Lower lobe of right lung (tissue), 2 donors: Measurements from ENCODE around the gene ZNF280D. TPM values are rescaled to one million over a fixed set of nuclear protein-coding genes. Genes with fewer than 3 reads are reported as not detected.
"Not testable (repeated sequence)": the region's sequence is repeated elsewhere in the genome, so short reads cannot be mapped to it uniquely, and the experiment has no call there.

Experiments
- ATAC-seq, 2 donors: fragments of 200-7000 bp; cut with Tn5 transposase; one replicate each; pipeline ENCODE4 v1.9.1; 2020 to 2022; ENCODE audit warnings: mild to moderate bottlenecking in 2 of 2, moderate library complexity in 2 of 2
- DNase-seq: peaks from one replicate; pipeline ENCODE4 v3.0.0-alpha.2; 2020
- H3K27ac ChIP-seq: fragments of 200-600 bp; one replicate; pipeline ENCODE4 v1.8.0; 2022
- H3K27me3 ChIP-seq: fragments of 200-600 bp; one replicate; pipeline ENCODE4 v1.8.0; 2022; ENCODE audit warnings: low read depth
- H3K36me3 ChIP-seq: fragments of 200-600 bp; one replicate; pipeline ENCODE4 v1.8.0; 2022; ENCODE audit warnings: mild to moderate bottlenecking
- H3K4me1 ChIP-seq: fragments of 200-600 bp; one replicate; pipeline ENCODE4 v1.8.0; 2022
- H3K4me3 ChIP-seq: fragments of 200-600 bp; one replicate; pipeline ENCODE4 v1.8.0; 2022; ENCODE audit warnings: mild to moderate bottlenecking
- H3K9me3 ChIP-seq: fragments of 200-600 bp; one replicate; pipeline ENCODE4 v1.8.0; 2022
- intact Hi-C: fragments of 100-400 bp; cut with DNase I; formaldehyde crosslinking; loops from one replicate; pipeline ENCODE4 v1.11.0; 2022
- total RNA-seq: library from RNA; stranded (reverse); fragmentation: NEBNext Ultra II Directional; extraction: Animal tissue kit (Norgen Biotek cat#: 25700); gene quantifications from one replicate; pipeline ENCODE4 v1.2.1, GENCODE V29; 2021
- TF ChIP-seq, protein P1 (sequence below): fragments of 200-600 bp; IDR thresholded peaks from one replicate; pipeline ENCODE4 v1.8.0; 2022; ENCODE audit warnings: antibody characterized with exemption, mild to moderate bottlenecking
- donor health status: DM: no; HTN: yes; CAD: no; lungs with severe emphysema.

Gene ZNF280D
- total RNA-seq, 1 donor from 2014 or later, result 57.1 TPM

DNA sequence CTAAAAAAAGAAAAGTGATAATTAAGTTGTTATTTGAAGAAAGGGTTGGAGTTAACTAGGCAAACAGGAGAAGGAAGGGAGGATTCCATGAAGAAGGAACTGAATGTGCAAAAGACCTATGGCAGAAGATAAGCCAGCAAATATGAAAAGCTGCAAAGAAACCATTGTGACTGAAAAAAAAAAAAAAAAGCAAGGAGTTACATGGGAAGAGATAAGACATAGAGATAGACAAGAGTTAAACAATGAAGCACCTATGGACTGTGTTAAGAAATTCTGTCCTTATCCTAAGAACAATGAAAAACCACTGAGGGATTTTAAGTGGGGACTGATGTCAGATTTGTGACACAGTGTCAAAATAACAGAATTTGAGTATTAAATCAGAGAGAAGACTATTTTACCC, 17.0 kb downstream of the ZNF280D start:
- Histone ChIP-seq H3K27me3 (no peaks in the 10 kb centered on the region), H3K27ac (no peak overlapping the region), H3K4me1 (peaks cover 13% of the 10 kb centered on the region), H3K36me3 (no peaks in the 10 kb centered on the region), H3K9me3 (no peaks in the 10 kb centered on the region), H3K4me3 (no peak overlapping the region)
- TF ChIP-seq, protein P1, sequence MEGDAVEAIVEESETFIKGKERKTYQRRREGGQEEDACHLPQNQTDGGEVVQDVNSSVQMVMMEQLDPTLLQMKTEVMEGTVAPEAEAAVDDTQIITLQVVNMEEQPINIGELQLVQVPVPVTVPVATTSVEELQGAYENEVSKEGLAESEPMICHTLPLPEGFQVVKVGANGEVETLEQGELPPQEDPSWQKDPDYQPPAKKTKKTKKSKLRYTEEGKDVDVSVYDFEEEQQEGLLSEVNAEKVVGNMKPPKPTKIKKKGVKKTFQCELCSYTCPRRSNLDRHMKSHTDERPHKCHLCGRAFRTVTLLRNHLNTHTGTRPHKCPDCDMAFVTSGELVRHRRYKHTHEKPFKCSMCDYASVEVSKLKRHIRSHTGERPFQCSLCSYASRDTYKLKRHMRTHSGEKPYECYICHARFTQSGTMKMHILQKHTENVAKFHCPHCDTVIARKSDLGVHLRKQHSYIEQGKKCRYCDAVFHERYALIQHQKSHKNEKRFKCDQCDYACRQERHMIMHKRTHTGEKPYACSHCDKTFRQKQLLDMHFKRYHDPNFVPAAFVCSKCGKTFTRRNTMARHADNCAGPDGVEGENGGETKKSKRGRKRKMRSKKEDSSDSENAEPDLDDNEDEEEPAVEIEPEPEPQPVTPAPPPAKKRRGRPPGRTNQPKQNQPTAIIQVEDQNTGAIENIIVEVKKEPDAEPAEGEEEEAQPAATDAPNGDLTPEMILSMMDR, result no peak
- DNase-seq, result no peak
- ATAC-seq, result no peak
- intact Hi-C loops, result no loop called here

DNA sequence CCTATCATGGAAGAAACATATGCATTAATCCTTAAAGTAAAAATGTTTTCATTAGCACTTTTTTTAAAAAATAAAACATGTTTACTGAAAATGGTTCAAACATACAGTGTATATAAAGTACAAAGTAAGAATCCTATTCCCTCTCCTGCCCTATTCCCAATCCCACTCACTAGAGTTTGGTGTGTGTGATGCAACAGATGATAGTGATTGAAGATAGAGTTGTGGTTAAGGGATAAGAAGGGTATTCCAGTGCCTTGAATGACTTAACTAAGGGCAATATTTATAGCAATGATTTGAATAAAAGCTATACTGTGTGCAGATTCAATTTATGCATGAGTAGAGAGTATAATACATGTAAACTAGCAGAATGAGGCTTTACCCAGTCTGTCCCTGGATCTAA, 18.1 kb downstream of the ZNF280D start:
- intact Hi-C loops, result no loop called here
- no peaks in the 10 kb centered on the region for H3K9me3 ChIP-seq

DNA sequence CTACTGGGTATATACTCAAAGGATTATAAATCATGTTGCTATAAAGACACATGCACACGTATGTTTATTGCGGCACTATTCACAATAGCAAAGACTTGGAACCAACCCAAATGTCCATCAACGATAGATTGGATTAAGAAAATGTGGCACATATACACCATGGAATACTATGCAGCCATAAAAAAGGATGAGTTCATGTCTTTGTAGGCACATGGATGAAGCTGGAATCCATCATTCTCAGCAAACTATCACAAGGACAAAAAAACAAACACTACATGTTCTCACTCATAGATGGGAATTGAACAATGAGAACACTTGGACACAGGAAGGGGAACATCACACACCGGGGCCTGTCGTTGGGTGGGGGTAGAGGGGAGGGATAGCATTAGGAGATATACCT, 23.8 kb downstream of the ZNF280D start:
- H3K9me3 ChIP-seq, intact Hi-C loops: not testable (repeated sequence)

More for the DNA sequence above, 18.1 kb downstream of the ZNF280D start:
- TF ChIP-seq, protein P1, result no peak
- no peak overlapping the region for H3K4me3 ChIP-seq
- no peaks in the 10 kb centered on the region for H3K36me3 ChIP-seq
- no peaks in the 10 kb centered on the region for H3K27me3 ChIP-seq
- no peak overlapping the region for H3K27ac ChIP-seq
- DNase-seq, result no peak
- peaks cover 13% of the 10 kb centered on the region for H3K4me1 ChIP-seq
- no peak for ATAC-seq

DNA sequence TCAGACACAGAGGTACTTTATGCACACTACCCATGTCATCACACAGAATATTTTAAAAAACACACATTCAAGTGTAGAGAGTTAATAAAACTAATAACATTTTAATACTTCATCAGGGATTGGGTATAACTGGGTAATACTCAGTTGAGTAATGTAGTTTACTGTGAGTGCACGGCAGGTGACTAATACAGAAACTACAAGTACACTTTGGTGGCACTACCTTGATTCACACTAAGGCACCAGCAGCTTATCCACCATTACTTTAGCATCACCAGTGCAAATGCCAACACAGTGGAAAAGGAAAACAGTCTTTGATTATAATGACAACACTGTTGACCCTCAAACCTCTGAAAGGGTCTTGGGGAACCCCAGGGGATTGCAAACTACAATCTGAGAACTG, 33.6 kb downstream of the ZNF280D start:
- intact Hi-C loops, result no loop called here
- no peak overlapping the region for H3K27ac ChIP-seq
- ATAC-seq (no peak), DNase-seq (no peak)
- no peaks in the 10 kb centered on the region for H3K27me3 ChIP-seq
- no peak overlapping the region for H3K4me3 ChIP-seq
- no peaks in the 10 kb centered on the region for H3K4me1 ChIP-seq
- TF ChIP-seq, protein P1, result no peak
- peaks cover 54% of the 10 kb centered on the region for H3K36me3 ChIP-seq
- H3K9me3 ChIP-seq, result no peaks in the 10 kb centered on the region

More for the DNA sequence above, 23.8 kb downstream of the ZNF280D start:
- peaks cover 16% of the 10 kb centered on the region for H3K36me3 ChIP-seq
- H3K4me1 ChIP-seq, H3K27ac ChIP-seq, H3K4me3 ChIP-seq, H3K27me3 ChIP-seq, ATAC-seq, DNase-seq: not testable (repeated sequence)

DNA sequence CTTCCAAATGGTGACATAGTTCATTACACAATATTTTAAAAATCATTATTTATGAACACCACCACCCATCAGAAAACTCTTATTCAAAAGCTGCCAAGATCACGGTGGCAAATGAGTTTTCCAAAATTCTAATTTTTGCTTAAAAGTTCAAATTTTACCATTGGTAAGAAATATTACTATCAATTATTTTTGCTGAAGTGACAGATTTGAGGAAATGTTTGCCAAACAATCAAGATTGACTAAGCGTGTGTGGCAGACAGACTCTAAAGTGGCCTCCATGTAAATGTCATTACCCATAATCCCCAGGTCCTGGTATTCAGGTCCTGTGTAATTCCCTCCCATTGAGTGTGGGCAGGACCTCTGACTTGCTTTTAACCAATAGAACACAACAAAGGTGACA, 35.0 kb downstream of the ZNF280D start:
- H3K36me3 ChIP-seq, result peaks cover 39% of the 10 kb centered on the region

DNA sequence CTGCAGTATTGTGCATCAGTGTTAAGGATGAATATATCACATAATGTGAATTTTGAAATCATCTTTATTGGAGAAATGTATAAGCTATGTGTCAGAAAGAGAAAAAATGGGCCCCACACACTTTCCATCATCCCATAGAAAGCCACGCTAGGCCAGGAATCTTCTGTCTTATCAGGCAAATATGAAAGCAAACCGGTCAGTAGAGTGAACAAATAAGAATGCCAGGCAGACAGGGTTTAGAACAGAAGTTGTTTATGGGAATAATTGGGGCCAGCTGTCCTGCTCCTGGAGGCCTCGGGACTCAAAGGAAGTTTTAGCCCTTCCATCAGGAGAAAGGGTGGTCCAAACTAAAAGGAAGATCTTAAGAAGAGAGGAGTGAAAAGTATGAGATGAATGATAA, 39.5 kb downstream of the ZNF280D start:
- Histone ChIP-seq H3K27ac (no peak overlapping the region), H3K9me3 (no peaks in the 10 kb centered on the region), H3K4me3 (no peak overlapping the region), H3K27me3 (no peaks in the 10 kb centered on the region), H3K4me1 (no peaks in the 10 kb centered on the region), H3K36me3 (peaks cover 12% of the 10 kb centered on the region)
- DNase-seq (no peak), ATAC-seq (no peak)
- intact Hi-C loops, result no loop called here
- TF ChIP-seq, protein P1, result no peak

More for the DNA sequence above, 35.0 kb downstream of the ZNF280D start:
- DNase-seq, result no peak
- intact Hi-C loops, result no loop called here
- no peaks in the 10 kb centered on the region for H3K9me3 ChIP-seq
- no peaks in the 10 kb centered on the region for H3K4me1 ChIP-seq
- no peak overlapping the region for H3K4me3 ChIP-seq
- TF ChIP-seq, protein P1, result no peak
- no peak for ATAC-seq
- no peaks in the 10 kb centered on the region for H3K27me3 ChIP-seq
- H3K27ac ChIP-seq, result no peak overlapping the region
